ENCODE measurements around the gene TBX18.

TBX18 gene

DNA sequence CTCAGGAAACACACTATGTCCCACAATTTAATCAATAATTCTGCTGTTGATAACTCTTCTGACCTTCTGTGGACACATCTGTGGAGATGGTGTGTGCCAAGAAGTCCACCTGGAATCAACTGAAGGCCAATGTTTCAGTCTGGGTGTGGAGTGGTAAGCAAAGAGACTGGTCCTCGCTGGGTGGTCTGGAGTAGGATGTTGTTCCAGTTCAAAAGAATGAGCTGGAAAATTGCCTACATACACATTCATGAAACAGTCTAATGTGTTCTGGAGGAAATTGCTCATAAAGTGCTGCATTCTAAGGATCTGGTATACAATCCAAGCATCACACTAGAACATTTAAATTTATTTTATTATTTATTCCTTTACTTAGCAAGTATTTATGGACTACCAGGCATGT lies 33.9 kb upstream of the TBX18 start:
- H3K4me3 ChIP-seq (ENCODE audit: low read depth, low read length), result no peak overlapping the region
- TF ChIP-seq, protein P1, sequence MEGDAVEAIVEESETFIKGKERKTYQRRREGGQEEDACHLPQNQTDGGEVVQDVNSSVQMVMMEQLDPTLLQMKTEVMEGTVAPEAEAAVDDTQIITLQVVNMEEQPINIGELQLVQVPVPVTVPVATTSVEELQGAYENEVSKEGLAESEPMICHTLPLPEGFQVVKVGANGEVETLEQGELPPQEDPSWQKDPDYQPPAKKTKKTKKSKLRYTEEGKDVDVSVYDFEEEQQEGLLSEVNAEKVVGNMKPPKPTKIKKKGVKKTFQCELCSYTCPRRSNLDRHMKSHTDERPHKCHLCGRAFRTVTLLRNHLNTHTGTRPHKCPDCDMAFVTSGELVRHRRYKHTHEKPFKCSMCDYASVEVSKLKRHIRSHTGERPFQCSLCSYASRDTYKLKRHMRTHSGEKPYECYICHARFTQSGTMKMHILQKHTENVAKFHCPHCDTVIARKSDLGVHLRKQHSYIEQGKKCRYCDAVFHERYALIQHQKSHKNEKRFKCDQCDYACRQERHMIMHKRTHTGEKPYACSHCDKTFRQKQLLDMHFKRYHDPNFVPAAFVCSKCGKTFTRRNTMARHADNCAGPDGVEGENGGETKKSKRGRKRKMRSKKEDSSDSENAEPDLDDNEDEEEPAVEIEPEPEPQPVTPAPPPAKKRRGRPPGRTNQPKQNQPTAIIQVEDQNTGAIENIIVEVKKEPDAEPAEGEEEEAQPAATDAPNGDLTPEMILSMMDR (IDR thresholded peaks at IDR 0.05; ENCODE audit: low read depth, low read length, missing control alignments), result no peak
- no peak for DNase-seq (ENCODE audit: low read depth)

DNA sequence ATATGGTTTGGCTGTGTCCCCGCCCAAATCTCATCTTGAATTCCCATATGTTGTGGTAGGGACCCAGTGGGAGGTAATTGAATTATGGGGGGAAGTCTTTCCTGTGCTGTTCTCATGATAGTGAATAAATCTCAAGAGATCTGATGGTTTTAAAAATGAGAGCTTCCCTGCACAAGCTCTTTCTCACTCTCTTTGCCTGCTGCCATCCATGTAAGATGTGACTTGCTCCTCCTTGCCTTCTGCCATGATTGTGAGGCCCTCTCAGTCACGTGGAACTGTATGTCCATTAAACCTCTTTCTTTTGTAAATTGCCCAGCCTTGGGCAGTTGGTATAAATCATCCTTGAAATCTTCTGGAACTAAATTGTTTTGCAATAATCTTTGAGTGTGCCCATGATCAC lies 31.9 kb upstream of the TBX18 start:
- TF ChIP-seq, protein P1 (IDR thresholded peaks at IDR 0.05; ENCODE audit: low read depth, low read length, missing control alignments), result no peak
- no peak overlapping the region for H3K4me3 ChIP-seq (ENCODE audit: low read depth, low read length)

DNA sequence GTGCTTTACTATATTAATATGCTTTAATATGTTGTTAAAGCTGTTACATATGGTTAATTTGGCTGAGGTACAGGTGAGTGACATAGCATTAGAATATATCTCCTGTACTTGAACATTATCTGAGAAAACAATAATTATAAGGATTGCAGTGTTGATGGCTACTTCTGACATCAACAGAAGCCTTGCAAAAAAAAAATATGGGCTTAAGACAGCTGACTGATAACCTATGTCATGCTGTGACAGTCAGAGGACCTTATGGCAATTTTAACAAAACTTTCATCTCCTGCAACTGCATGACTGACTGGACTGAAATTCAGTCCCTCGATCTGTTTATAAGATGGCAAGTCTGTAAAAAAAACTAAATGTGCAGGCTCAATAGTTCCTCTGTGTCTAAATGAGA lies 27.5 kb upstream of the TBX18 start:
- H3K4me3 ChIP-seq (ENCODE audit: low read depth, low read length), result no peak overlapping the region
- TF ChIP-seq, protein P1 (IDR thresholded peaks at IDR 0.05; ENCODE audit: low read depth, low read length, missing control alignments), result no peak
- no peak for DNase-seq (ENCODE audit: low read depth)

More for the DNA sequence above, 31.9 kb upstream of the TBX18 start:
- DNase-seq (ENCODE audit: low read depth), result no peak

DNA sequence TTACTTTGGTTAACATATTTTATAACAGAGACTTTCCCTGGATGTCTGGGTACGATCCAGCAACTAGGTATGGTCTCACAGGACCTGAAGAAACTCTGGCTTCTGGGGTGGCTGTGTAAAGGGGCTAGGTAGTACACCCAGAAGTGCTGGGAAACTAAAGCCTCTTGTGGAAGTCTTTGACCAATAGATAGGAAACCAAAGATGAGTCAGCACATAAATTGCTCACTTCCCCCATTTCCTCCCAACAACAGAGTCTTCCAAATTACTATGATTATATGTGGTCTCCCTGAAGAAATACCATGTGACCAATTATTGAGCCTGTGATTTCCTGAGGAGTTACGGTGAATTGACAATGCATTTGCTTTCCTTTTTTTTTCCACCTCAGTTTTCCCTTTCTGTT lies 26.8 kb upstream of the TBX18 start:
- no peak overlapping the region for H3K4me3 ChIP-seq (ENCODE audit: low read depth, low read length)
- TF ChIP-seq, protein P1 (IDR thresholded peaks at IDR 0.05; ENCODE audit: low read depth, low read length, missing control alignments), result no peak
- DNase-seq (ENCODE audit: low read depth), result no peak

DNA sequence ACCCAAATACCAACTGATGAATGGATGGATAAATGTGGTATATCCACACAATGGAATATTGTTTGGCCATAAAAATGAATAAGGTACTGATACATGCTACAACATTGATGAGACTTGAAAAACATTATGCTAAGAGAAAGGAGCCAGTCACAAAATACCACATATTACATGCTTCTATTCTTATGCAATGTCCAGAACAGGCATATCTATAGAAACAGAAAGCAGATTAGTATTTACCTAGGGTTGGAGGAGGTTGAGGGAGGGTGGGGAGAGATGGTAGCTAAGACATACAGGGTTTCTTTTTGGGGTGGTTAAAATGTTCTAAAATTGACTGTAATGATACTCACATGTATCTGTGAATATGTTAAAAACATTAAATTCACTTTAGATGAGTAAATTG lies 24.8 kb upstream of the TBX18 start:
- no peak for DNase-seq (ENCODE audit: low read depth)
- H3K4me3 ChIP-seq (ENCODE audit: low read depth, low read length), result no peak overlapping the region
- TF ChIP-seq, protein P1 (IDR thresholded peaks at IDR 0.05; ENCODE audit: low read depth, low read length, missing control alignments), result no peak

DNA sequence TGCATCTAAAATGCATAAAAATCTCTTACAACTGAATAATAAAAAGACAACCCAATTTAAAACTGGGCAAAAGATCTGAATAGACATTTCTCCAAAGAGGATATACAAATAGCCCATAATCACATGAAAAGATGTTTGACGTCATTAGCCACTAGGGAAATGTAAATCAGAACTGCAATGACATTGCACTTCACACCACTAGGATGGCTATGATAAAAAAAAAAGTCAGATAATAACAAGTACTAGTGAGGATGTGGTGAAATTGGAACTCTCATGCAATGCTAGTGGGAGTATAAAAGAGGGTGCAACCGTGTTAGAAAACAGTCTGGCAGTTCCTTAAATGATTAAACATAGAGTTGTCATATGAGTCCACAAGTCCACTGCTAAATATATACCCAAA lies 24.3 kb upstream of the TBX18 start:
- no peak overlapping the region for H3K4me3 ChIP-seq (ENCODE audit: low read depth, low read length)
- TF ChIP-seq, protein P1 (IDR thresholded peaks at IDR 0.05; ENCODE audit: low read depth, low read length, missing control alignments), result no peak
- no peak for DNase-seq (ENCODE audit: low read depth)

DNA sequence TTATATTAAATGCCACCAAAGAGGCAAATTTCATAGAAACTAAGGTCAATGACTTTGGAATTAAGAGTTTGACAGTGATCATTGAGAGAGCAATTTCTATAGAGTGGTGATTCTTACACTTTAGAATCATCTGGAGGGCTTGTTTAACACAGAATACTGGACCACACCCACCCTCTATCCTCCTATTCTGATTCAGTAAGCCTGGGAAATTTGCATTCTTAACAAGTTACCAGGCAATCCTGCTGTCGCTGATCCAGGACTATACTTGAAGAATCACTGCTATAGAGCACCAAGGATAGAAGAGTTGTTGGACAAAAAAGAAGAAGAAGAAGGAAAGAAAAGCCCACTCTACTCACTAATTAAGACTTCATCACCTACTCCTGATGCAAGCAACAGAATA lies 21.3 kb upstream of the TBX18 start:
- DNase-seq (ENCODE audit: low read depth), result no peak
- TF ChIP-seq, protein P1 (IDR thresholded peaks at IDR 0.05; ENCODE audit: low read depth, low read length, missing control alignments), result no peak
- H3K4me3 ChIP-seq (ENCODE audit: low read depth, low read length), result no peak overlapping the region
